ENCODE measurements around the gene S100Z. TPM values are rescaled to one million over a fixed set of nuclear protein-coding genes. Genes with fewer than 3 reads are reported as not detected.

Gene S100Z
- not detected for total RNA-seq

DNA sequence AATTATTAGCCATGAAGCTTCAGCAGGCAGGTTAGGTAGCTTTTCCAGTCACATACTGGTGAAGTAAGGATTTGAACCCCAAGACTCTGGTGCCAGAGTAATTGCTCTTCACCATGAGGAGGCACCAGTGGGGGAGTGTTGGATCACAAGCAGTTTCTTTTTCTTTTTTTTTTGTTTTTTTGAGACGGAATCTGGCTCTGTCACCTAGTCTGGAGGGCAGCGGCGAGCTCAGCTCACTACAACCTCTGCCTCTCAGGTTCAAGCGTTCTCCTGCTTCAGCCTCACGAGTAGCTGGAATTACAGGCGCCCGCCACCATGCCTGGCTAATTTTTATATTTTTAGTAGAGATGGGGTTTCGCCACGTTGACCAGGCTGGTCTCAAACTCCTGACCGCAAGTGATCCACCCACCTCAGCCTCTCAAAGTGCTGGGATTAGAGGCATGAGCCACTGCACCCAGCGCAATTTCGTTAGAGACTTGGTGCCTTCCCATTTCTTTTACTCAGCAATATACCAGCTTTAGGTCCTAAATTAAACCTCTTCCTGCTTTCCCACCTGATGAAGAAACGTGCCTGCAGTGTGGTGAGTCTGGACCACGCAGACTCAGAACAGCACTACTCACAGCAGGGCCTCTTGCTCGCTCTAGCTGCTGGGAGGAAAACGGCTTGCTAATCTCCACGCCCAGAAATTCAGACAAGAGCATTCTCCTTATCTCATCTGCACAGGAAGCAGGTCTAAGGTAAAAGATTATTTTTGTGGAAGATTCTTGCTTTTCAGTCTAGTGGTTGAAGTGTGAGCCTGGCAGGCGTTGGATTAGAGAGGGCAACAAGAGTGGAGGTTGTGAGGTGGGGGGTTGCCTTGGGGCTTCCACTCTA is at the start of gene S100Z:
Gene S100Z, plus strand, starts transcription at position 596 of the 873 bp plus-strand sequence. CDS start 25,346 bp downstream, outside the sequence.
- intact Hi-C loops (cut with DNase I), result no loop called here
- TF ChIP-seq, protein P1, sequence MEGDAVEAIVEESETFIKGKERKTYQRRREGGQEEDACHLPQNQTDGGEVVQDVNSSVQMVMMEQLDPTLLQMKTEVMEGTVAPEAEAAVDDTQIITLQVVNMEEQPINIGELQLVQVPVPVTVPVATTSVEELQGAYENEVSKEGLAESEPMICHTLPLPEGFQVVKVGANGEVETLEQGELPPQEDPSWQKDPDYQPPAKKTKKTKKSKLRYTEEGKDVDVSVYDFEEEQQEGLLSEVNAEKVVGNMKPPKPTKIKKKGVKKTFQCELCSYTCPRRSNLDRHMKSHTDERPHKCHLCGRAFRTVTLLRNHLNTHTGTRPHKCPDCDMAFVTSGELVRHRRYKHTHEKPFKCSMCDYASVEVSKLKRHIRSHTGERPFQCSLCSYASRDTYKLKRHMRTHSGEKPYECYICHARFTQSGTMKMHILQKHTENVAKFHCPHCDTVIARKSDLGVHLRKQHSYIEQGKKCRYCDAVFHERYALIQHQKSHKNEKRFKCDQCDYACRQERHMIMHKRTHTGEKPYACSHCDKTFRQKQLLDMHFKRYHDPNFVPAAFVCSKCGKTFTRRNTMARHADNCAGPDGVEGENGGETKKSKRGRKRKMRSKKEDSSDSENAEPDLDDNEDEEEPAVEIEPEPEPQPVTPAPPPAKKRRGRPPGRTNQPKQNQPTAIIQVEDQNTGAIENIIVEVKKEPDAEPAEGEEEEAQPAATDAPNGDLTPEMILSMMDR (IDR thresholded peaks at IDR 0.05), result no peak
- Histone ChIP-seq H3K4me1 (no peaks in the 10 kb centered on the region), H3K27ac (no peak within 1 kb of the TSS), H3K9ac (ENCODE audit: low read depth in 2 of 2, low read length in 2 of 2) (no peak within 1 kb of the TSS), H3K9me3 (no peaks in the 10 kb centered on the region), H3K36me3 (no peaks in the 10 kb centered on the region), H3K4me3 (no peak within 1 kb of the TSS), H3K27me3 (no peaks in the 10 kb centered on the region)
- DNase-seq, result no peak

DNA sequence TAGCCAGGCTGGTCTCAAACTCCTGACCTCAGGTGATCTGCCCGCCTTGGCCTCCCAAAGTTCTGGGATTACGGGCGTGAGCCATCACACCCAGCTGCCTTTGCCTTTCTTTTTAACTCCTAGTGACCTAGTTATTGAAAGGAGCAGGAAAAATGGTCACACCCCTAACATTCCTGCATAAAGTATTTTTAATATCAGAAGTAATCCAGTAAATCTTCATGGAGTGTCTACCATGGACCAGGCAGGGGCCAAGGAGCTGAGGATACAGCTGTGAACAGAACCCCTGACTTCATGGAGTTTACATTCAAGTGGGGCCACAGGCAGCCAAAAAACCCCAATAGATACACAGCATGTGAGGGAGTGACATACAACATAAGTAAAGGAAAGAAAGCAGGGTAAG is 49.2 kb upstream of the S100Z start:
- no peaks in the 10 kb centered on the region for H3K9me3 ChIP-seq
- intact Hi-C loops (cut with DNase I), result no loop called here
- H3K27ac ChIP-seq, result no peak overlapping the region
- no peaks in the 10 kb centered on the region for H3K36me3 ChIP-seq
- no peak overlapping the region for H3K9ac ChIP-seq (ENCODE audit: low read depth in 2 of 2, low read length in 2 of 2)
- H3K4me3 ChIP-seq, result no peak overlapping the region
- TF ChIP-seq, protein P1 (IDR thresholded peaks at IDR 0.05), result no peak
- H3K4me1 ChIP-seq, result no peaks in the 10 kb centered on the region
- DNase-seq, result no peak
- no peaks in the 10 kb centered on the region for H3K27me3 ChIP-seq

DNA sequence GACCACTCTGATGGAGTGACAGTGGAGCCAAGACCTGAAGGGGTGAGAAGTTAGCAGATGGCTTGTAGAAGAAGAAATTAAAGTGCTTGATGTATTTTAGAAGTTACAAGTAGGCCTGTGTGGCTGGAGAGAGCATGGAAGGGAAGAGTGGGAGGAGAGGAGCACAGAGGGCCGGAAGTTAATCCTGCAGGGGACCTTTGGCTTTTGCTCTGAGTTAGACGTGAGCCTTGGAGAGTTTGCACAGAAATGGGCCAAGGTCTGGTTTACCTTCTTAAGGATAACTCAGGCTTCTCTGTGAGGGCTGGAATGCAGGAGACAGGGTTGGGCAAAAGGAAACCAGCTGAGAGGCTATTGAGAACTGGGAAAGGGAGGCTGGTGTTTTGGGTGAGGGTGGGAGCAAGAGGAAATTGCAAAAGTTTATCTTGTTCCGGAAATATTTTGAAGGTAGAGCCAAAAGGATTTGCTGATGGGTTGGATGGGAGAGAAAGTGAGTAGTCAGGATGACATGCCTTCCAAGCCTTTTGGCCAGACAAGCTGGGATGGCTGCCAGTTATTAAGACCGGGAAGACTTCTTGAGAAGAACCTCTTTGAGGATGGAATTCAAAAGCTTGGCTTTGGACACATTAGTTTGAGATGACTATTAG is 48.5 kb upstream of the S100Z start:
- Histone ChIP-seq H3K27ac (no peak overlapping the region), H3K27me3 (no peaks in the 10 kb centered on the region), H3K9me3 (no peaks in the 10 kb centered on the region), H3K36me3 (no peaks in the 10 kb centered on the region), H3K4me1 (no peaks in the 10 kb centered on the region), H3K9ac (ENCODE audit: low read depth in 2 of 2, low read length in 2 of 2) (no peak overlapping the region), H3K4me3 (no peak overlapping the region)
- no peak for DNase-seq
- intact Hi-C loops (cut with DNase I), result no loop called here
- TF ChIP-seq, protein P1 (IDR thresholded peaks at IDR 0.05), result no peak

DNA sequence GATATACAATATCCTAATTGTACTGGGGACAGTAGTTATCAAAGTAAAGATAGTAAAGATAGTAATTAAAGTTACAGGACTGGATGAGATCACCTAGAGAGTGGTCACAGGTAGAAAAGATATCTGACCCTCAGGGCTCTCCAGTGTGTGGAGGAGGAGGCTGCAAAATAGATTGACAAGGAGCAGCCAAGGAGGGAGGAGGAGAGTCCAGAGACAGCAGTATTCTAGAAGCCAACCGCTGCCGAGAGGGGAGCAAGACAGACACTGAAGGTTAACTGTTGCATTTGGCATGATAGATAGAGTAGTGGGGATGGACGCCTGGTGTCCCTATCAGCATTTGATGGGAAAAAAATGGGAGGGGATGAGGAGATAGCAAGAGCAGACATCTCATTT is 48.0 kb upstream of the S100Z start:
- no peak overlapping the region for H3K9ac ChIP-seq (ENCODE audit: low read depth in 2 of 2, low read length in 2 of 2)

DNA sequence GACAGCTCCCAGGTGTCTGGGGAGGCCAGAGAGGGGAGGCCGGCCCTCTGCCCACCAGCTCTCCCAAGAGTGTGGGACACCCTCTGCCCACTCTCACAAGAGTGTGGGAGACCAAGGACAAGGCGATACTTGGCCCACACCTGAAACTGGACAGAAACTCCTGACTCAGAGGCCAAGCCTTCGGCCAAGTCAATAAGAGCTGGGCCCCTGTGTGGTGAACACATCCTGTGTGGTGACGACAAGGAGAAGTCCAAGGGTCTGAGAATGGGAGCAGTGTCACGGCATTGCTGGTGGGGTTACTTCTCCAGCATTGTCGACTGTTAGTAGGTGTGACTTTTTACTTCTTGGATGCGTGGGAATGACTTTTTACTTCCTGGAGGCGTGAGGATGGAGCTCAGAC is 45.5 kb upstream of the S100Z start:
- Histone ChIP-seq H3K27me3 (no peaks in the 10 kb centered on the region), H3K9me3 (no peaks in the 10 kb centered on the region), H3K9ac (ENCODE audit: low read depth in 2 of 2, low read length in 2 of 2) (no peak overlapping the region), H3K4me3 (no peak overlapping the region), H3K4me1 (no peaks in the 10 kb centered on the region), H3K27ac (no peak overlapping the region), H3K36me3 (no peaks in the 10 kb centered on the region)
- TF ChIP-seq, protein P1 (IDR thresholded peaks at IDR 0.05), result no peak
- DNase-seq, result no peak
- intact Hi-C loops (cut with DNase I), result no loop called here

More for the DNA sequence above, 48.0 kb upstream of the S100Z start:
- H3K27me3 ChIP-seq, result no peaks in the 10 kb centered on the region
- no peak for DNase-seq
- TF ChIP-seq, protein P1 (IDR thresholded peaks at IDR 0.05), result no peak
- intact Hi-C loops (cut with DNase I), result no loop called here
- no peaks in the 10 kb centered on the region for H3K9me3 ChIP-seq
- H3K27ac ChIP-seq, result no peak overlapping the region
- H3K4me1 ChIP-seq, result no peaks in the 10 kb centered on the region
- no peak overlapping the region for H3K4me3 ChIP-seq
- H3K36me3 ChIP-seq, result no peaks in the 10 kb centered on the region
